GM19397 (cell line): ENCODE data around the gene CYP2C9.

ENCODE experiments used
- ATAC-seq: cut with Tn5 transposase; IDR thresholded peaks from one replicate; pipeline ENCODE4 v1.9.1; 2021; ENCODE audit warnings: mild to moderate bottlenecking, moderate library complexity; ENCODE audit not compliant: unreplicated experiment

Gene CYP2C9

GRCh38 chr10:95035332-95036295 is 97.2 kb downstream of the CYP2C9 start:
- ATAC-seq: no peak

GRCh38 chr10:95039281-95039680 is 100.8 kb downstream of the CYP2C9 start:
- ATAC-seq: no peak
